Ovary (tissue), 9 donors: Measurements from ENCODE around the gene CALR. TPM values are rescaled to one million over a fixed set of nuclear protein-coding genes. Genes with fewer than 3 reads are reported as not detected.

Experiments
- DNase-seq, 5 donors: peaks; one replicate each; pipeline ENCODE4 v3.0.0-alpha.2; 2019 to 2020
- H3K27ac ChIP-seq, 2 donors: fragments of 200-600 bp; one replicate each; pipeline versions ENCODE4 v1.5.1 to v1.8.0; 2019 to 2022
- H3K27me3 ChIP-seq: fragments of 200-600 bp; one replicate; pipeline ENCODE4 v1.8.0; 2022
- H3K36me3 ChIP-seq: fragments of 200-600 bp; sonication (generic); one replicate; pipeline ENCODE4 v1.5.1; 2019
- H3K4me1 ChIP-seq: one replicate; pipeline ENCODE4 v1.8.1; 2013; ENCODE audit warnings: mild to moderate bottlenecking, moderate library complexity; ENCODE audit not compliant: insufficient read depth
- H3K4me3 ChIP-seq: fragments of 200-600 bp; sonication (generic); one replicate; pipeline ENCODE4 v1.5.1; 2017
- H3K9me3 ChIP-seq, 2 donors: fragments of 200-600 bp in 1 of 2; sonication (generic) in 1 of 2; one replicate each; pipeline versions ENCODE4 v1.5.1 to v1.8.1; 2013 to 2019; ENCODE audit warnings: mild to moderate bottlenecking in 1 of 2, moderate library complexity in 1 of 2
- EP300 ChIP-seq: sonication (generic); formaldehyde crosslinking; IDR thresholded peaks from one replicate; pipeline ENCODE4 v1.6.1; 2017; ENCODE audit warnings: antibody characterized with exemption
- POLR2A ChIP-seq: fragments of 450-650 bp; IDR thresholded peaks from one replicate; pipeline ENCODE4 v1.6.1; 2017; ENCODE audit warnings: antibody characterized with exemption, mild to moderate bottlenecking, moderate library complexity
- WGBS, 3 donors: extraction: QIAGEN DNeasy Blood & Tissue Kit in 1 of 3; methylation state at CpG; one replicate each; pipeline versions ENCODE4 v1.1.5 to v1.1.7; 2013 to 2017; 5-methylcytosine and 5-hydroxymethylcytosine counted together
- intact Hi-C, 4 donors: fragments of 100-400 bp; cut with DNase I; formaldehyde crosslinking; loops; one replicate each; pipeline versions ENCODE4 v1.11.0 to v1.15.1; 2022 to 2023
- polyA plus RNA-seq, 2 donors: library from polyadenylated mRNA; stranded (reverse); fragments of 200-250 nt in 1 of 2; fragments of 350-450 nt in 1 of 2; fragmentation: Illumina TruSeq in 1 of 2; extraction: RNeasy Lipid Tissue Mini Kit (QIAGEN cat#74804) in 1 of 2; gene quantifications; one replicate each; pipeline ENCODE4 v1.2.3, GENCODE V29; 2013 to 2014
- total RNA-seq, 7 donors: library from RNA; depleted of rRNA in 2 of 7; stranded (reverse); fragments of >200 nt in 2 of 7; fragmentation: NEBNext Ultra II Directional in 3 of 7; extraction: Animal tissue kit (Norgen Biotek cat#: 25700) in 3 of 7; gene quantifications; one replicate each; pipeline versions ENCODE4 v1.1.0 to v1.2.4, GENCODE V29; 2016 to 2023
- TF ChIP-seq, protein P1 (sequence below), 3 donors: fragments of 450-650 bp in 2 of 3; fragments of 200-600 bp in 1 of 3; IDR thresholded peaks; one replicate each; pipeline versions ENCODE4 v1.5.1 to v1.8.0; 2016 to 2022; ENCODE audit warnings: antibody characterized with exemption in 3 of 3, mild to moderate bottlenecking in 1 of 3
- donor health status: DM: no; HTN: no; CAD: no; lungs with moderate emphysema.
- donor health status: DM: no; HTN: no; CAD: no.
- donor health status: Bipolar disorder and iron deficiency.
- donor health status: DM: yes; HTN: yes; CAD: no.
- donor health status: DM: no; HTN: no; CAD: no.
- donor health status: DM: yes; HTN: yes; CAD: no.

The CALR gene
- total and polyA plus RNA-seq, 9 donors = 211 to 1,094 (median 450) TPM

DNA sequence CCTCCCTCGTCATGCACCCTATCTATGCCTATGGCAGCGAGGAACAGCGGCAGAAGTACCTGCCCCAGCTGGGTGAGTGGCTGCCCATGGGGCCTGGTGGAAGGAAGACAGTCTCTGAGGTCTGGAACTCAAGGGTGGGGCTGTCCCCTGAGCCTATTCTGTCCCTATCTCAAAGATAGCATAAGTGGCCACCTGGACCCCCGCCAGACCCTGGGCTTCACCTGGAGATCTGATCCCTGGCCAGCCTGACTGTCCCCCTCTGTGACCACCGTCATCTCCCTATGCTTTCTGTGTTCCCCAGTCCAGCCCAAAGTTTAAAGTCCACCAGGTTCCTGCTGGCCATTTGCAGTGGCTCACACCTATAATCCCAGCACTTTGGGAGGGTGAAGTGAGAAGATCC, 44.8 kb upstream of the CALR start:
- TF ChIP-seq, protein P1, sequence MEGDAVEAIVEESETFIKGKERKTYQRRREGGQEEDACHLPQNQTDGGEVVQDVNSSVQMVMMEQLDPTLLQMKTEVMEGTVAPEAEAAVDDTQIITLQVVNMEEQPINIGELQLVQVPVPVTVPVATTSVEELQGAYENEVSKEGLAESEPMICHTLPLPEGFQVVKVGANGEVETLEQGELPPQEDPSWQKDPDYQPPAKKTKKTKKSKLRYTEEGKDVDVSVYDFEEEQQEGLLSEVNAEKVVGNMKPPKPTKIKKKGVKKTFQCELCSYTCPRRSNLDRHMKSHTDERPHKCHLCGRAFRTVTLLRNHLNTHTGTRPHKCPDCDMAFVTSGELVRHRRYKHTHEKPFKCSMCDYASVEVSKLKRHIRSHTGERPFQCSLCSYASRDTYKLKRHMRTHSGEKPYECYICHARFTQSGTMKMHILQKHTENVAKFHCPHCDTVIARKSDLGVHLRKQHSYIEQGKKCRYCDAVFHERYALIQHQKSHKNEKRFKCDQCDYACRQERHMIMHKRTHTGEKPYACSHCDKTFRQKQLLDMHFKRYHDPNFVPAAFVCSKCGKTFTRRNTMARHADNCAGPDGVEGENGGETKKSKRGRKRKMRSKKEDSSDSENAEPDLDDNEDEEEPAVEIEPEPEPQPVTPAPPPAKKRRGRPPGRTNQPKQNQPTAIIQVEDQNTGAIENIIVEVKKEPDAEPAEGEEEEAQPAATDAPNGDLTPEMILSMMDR (IDR thresholded peaks at IDR 0.05) = no peak
- TF ChIP-seq EP300 = no peak
- no peak for TF ChIP-seq POLR2A
- H3K4me3 ChIP-seq = no peak overlapping the region
- no peaks in the 10 kb centered on the region for H3K9me3 ChIP-seq
- WGBS, 3 donors = 90 to 93% (median 93%) methylated on average over 5 of the region's 5 CpGs
- intact Hi-C loops = no loop called here
- no peaks in the 10 kb centered on the region for H3K27me3 ChIP-seq
- DNase-seq = no peak
- H3K27ac ChIP-seq = no peak overlapping the region
- peaks cover 5% of the 10 kb centered on the region for H3K4me1 ChIP-seq
- H3K36me3 ChIP-seq = no peaks in the 10 kb centered on the region

DNA sequence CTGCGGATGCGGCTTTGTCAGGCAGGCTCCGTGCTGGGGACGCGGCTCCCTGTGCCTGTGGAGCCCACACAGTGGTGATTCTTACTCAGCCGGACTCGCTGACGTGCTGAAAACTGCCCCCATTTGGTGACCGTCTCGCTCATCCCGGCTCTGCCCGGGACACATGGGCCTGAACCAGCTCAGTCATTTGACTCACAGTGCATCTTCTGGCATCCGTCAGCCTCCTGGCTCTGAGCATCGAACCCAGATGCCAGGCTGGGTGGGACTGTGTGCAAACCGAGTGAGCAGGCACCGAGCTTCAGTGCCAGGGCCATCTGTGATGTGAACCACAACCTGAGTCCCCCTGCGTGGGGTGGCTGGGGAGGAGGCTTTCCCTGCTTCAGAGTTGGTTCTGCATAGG, 41.9 kb upstream of the CALR start:
- Histone ChIP-seq H3K27me3 (no peaks in the 10 kb centered on the region), H3K9me3 (no peaks in the 10 kb centered on the region), H3K36me3 (no peaks in the 10 kb centered on the region), H3K4me1 (peaks cover 5% of the 10 kb centered on the region), H3K4me3 (no peak overlapping the region), H3K27ac (no peak overlapping the region)
- no peak for DNase-seq
- intact Hi-C loops = no loop called here
- TF ChIP-seq, protein P1 (IDR thresholded peaks at IDR 0.05) = no peak
- TF ChIP-seq POLR2A (no peak), EP300 (no peak)
- WGBS, 3 donors = 93 to 95% (median 94%) methylated on average over 17 of the region's 17 CpGs

DNA sequence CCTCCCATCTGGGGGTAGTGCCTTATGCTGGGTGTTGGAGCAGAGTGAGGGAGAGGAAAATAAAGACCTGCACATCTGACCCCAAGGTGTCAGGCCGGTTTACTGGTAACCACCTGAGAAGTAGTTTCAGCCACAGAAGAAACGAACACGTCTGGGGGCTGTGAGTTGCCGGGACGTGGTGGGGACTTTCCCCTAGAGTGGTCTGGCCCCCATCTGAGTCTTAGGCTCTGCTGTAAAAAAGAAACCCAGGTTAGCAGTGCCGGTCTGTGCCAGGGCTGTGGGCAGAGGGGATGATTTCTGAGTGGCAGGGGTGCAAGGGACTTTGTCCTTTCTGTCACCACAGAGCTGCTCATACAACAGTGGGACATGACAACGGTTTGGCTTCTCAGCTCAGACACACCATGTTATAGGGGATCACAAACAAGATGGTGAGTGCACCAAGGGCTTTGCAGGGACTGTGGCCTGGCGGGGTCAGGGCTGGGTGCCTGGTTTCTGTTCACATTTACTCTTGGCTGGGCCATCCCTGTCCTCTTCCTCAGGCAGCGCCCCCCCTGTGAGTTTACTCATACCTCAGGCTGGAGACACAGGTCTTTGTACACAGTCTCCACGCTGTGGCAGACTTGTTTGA, 38.4 kb upstream of the CALR start:
- no peak overlapping the region for H3K4me3 ChIP-seq
- H3K27me3 ChIP-seq = no peaks in the 10 kb centered on the region
- H3K9me3 ChIP-seq = no peaks in the 10 kb centered on the region
- DNase-seq = no peak
- H3K27ac ChIP-seq = no peak overlapping the region
- intact Hi-C loops = no loop called here
- no peaks in the 10 kb centered on the region for H3K36me3 ChIP-seq
- 87 to 89% (median 88%) methylated on average over 10 of the region's 10 CpGs for WGBS, 3 donors
- TF ChIP-seq POLR2A (no peak), EP300 (no peak)
- TF ChIP-seq, protein P1 (IDR thresholded peaks at IDR 0.05) = no peak
- H3K4me1 ChIP-seq = no peaks in the 10 kb centered on the region

DNA sequence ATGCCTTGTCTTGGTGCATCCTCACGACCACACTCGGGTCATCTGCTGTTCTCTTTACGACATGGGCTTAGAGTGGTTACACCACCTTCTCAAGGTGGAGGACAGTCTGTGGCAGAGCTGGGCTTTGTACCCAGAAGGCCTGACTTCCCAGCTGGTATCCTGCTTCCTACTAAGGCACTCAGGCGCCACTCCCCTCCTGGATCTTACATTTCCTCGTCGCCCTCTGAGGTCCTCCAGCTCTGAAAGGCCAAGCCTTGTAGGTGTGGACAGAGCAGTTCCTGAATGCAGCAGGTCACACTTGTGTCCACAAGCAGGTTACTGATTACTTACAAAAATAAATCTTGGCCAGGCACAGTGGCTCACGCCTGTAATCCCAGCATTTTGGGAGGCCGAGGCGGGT, 31.2 kb upstream of the CALR start:
- Histone ChIP-seq H3K4me1 (no peaks in the 10 kb centered on the region), H3K9me3 (no peaks in the 10 kb centered on the region), H3K27me3 (no peaks in the 10 kb centered on the region), H3K36me3 (no peaks in the 10 kb centered on the region), H3K4me3 (no peak overlapping the region), H3K27ac (no peak overlapping the region)
- intact Hi-C loops = no loop called here
- TF ChIP-seq POLR2A = no peak
- WGBS, 3 donors = 81 to 89% (median 86%) methylated on average over 9 of the region's 9 CpGs
- DNase-seq = no peak

DNA sequence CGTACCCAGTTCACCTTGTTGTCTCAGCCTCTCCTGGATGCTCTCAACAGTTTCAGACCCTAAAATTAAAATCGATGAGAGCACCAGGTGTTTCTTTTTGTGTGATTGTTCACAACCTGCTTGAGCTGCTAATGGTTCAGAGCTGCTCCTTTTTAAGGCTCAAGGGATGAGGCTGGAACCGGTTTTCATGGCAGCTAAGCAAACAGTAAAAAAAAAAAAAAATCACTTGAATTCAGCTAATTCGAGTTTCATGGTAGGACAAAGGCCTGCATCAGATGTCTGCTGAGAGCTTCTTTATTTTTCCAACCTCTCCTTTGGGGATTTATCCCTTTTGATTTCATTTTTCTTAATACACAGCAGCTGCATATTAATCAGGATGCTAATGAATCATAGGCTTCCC, 25.8 kb upstream of the CALR start:
- TF ChIP-seq POLR2A (no peak), EP300 (no peak)
- TF ChIP-seq, protein P1 (IDR thresholded peaks at IDR 0.05) = no peak
- Histone ChIP-seq H3K4me1 (peaks cover 2% of the 10 kb centered on the region), H3K27me3 (no peaks in the 10 kb centered on the region), H3K36me3 (no peaks in the 10 kb centered on the region), H3K9me3 (no peaks in the 10 kb centered on the region), H3K4me3 (no peak overlapping the region), H3K27ac (peak overlapping the region in 1 of 2 donors; percentile 70)
- DNase-seq = no peak
- 27 to 37% (median 31%) methylated on average over 4 of the region's 4 CpGs for WGBS, 3 donors
- intact Hi-C loops = no loop called here
